ENCODE results near the gene MAP3K5.

MAP3K5 gene

GRCh38 chr6:136628996-136629395 is 163.3 kb downstream of the MAP3K5 start:
- in situ Hi-C loops (cut with MboI; ENCODE audit: low pct_unique_long_range_greater_than_20kb, low sequenced_read_pairs, unreplicated experiment): no loop called here
- DNase-seq (ENCODE audit: low spot score): no peak
- TF ChIP-seq CTCF (IDR thresholded peaks at IDR 0.05; ENCODE audit: extremely low read depth, insufficient read depth, missing control alignments): no peak

GRCh38 chr6:136627191-136627590 is 165.1 kb downstream of the MAP3K5 start:
- in situ Hi-C loops (cut with MboI; ENCODE audit: low pct_unique_long_range_greater_than_20kb, low sequenced_read_pairs, unreplicated experiment): no loop called here
- no peak for TF ChIP-seq CTCF (IDR thresholded peaks at IDR 0.05; ENCODE audit: extremely low read depth, insufficient read depth, missing control alignments)
- no peak for DNase-seq (ENCODE audit: low spot score)

- DNase-seq (ENCODE audit: low spot score): no peak
- TF ChIP-seq CTCF (IDR thresholded peaks at IDR 0.05; ENCODE audit: extremely low read depth, insufficient read depth, missing control alignments): no peak
- in situ Hi-C loops (cut with MboI; ENCODE audit: low pct_unique_long_range_greater_than_20kb, low sequenced_read_pairs, unreplicated experiment): no loop called here
Measured at GRCh38 chr6:136625293-136625692, 167.0 kb downstream of the MAP3K5 start.

GRCh38 chr6:136624347-136624746 is 167.9 kb downstream of the MAP3K5 start:
- DNase-seq (ENCODE audit: low spot score): no peak
- in situ Hi-C loops (cut with MboI; ENCODE audit: low pct_unique_long_range_greater_than_20kb, low sequenced_read_pairs, unreplicated experiment): no loop called here
- no peak for TF ChIP-seq CTCF (IDR thresholded peaks at IDR 0.05; ENCODE audit: extremely low read depth, insufficient read depth, missing control alignments)

- TF ChIP-seq CTCF (IDR thresholded peaks at IDR 0.05; ENCODE audit: extremely low read depth, insufficient read depth, missing control alignments): no peak
- in situ Hi-C loops (cut with MboI; ENCODE audit: low pct_unique_long_range_greater_than_20kb, low sequenced_read_pairs, unreplicated experiment): no loop called here
- no peak for DNase-seq (ENCODE audit: low spot score)
Measured at GRCh38 chr6:136618086-136618485, 174.2 kb downstream of the MAP3K5 start.

GRCh38 chr6:136616527-136616926 is 175.8 kb downstream of the MAP3K5 start:
- no peak for DNase-seq (ENCODE audit: low spot score)
- TF ChIP-seq CTCF (IDR thresholded peaks at IDR 0.05; ENCODE audit: extremely low read depth, insufficient read depth, missing control alignments): no peak
- in situ Hi-C loops (cut with MboI; ENCODE audit: low pct_unique_long_range_greater_than_20kb, low sequenced_read_pairs, unreplicated experiment): no loop called here

GRCh38 chr6:136614994-136615393 is 177.3 kb downstream of the MAP3K5 start:
- TF ChIP-seq CTCF (IDR thresholded peaks at IDR 0.05; ENCODE audit: extremely low read depth, insufficient read depth, missing control alignments): no peak
- DNase-seq (ENCODE audit: low spot score): no peak
- in situ Hi-C loops (cut with MboI; ENCODE audit: low pct_unique_long_range_greater_than_20kb, low sequenced_read_pairs, unreplicated experiment): no loop called here
